ENCODE data around the gene PAK5. TPM values are rescaled to one million over a fixed set of nuclear protein-coding genes. Genes with fewer than 3 reads are reported as not detected.

PAK5 gene
- total RNA-seq, 1 experiment from 2014 or later, result not detected

DNA sequence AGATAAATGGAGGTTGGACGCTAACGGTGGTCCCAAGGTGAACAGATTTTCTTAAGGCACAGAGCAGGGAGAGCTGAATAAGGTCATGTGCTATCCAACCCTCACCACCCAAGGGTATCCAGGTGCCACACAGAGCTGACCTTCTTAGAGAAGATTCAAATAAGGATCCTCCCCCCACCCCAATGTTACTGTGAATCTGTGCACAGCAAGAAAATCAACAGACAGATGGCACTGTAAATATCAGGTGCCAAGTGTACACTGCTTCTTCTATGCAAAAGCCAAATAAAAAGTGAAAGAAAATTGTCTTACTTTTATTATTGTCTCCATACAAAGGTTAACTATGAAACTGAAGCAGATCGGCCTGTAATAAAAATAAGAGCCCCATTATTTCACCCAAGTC lies 96.9 kb downstream of the PAK5 start:
- Histone ChIP-seq H3K9me3 (ENCODE audit: control insufficient read depth, insufficient read depth, low read depth, low read length) (no peaks in the 10 kb centered on the region), H3K4me1 (ENCODE audit: control insufficient read depth, insufficient read depth, low read length) (no peaks in the 10 kb centered on the region), H3K36me3 (ENCODE audit: control insufficient read depth, insufficient read depth, low read length) (no peaks in the 10 kb centered on the region), H3K27me3 (ENCODE audit: control insufficient read depth, insufficient read depth, low read length) (no peaks in the 10 kb centered on the region), H3K4me3 (ENCODE audit: low read depth in 2 of 2, low read length in 2 of 2) (no peak overlapping the region), H3K27ac (ENCODE audit: low read length) (no peak overlapping the region)
- no peak for TF ChIP-seq TCF7L2 (IDR thresholded peaks at IDR 0.05; ENCODE audit: low read depth, low read length)
- TF ChIP-seq, protein P1, sequence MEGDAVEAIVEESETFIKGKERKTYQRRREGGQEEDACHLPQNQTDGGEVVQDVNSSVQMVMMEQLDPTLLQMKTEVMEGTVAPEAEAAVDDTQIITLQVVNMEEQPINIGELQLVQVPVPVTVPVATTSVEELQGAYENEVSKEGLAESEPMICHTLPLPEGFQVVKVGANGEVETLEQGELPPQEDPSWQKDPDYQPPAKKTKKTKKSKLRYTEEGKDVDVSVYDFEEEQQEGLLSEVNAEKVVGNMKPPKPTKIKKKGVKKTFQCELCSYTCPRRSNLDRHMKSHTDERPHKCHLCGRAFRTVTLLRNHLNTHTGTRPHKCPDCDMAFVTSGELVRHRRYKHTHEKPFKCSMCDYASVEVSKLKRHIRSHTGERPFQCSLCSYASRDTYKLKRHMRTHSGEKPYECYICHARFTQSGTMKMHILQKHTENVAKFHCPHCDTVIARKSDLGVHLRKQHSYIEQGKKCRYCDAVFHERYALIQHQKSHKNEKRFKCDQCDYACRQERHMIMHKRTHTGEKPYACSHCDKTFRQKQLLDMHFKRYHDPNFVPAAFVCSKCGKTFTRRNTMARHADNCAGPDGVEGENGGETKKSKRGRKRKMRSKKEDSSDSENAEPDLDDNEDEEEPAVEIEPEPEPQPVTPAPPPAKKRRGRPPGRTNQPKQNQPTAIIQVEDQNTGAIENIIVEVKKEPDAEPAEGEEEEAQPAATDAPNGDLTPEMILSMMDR (IDR thresholded peaks at IDR 0.05), result no peak
- TF ChIP-seq, protein P2, sequence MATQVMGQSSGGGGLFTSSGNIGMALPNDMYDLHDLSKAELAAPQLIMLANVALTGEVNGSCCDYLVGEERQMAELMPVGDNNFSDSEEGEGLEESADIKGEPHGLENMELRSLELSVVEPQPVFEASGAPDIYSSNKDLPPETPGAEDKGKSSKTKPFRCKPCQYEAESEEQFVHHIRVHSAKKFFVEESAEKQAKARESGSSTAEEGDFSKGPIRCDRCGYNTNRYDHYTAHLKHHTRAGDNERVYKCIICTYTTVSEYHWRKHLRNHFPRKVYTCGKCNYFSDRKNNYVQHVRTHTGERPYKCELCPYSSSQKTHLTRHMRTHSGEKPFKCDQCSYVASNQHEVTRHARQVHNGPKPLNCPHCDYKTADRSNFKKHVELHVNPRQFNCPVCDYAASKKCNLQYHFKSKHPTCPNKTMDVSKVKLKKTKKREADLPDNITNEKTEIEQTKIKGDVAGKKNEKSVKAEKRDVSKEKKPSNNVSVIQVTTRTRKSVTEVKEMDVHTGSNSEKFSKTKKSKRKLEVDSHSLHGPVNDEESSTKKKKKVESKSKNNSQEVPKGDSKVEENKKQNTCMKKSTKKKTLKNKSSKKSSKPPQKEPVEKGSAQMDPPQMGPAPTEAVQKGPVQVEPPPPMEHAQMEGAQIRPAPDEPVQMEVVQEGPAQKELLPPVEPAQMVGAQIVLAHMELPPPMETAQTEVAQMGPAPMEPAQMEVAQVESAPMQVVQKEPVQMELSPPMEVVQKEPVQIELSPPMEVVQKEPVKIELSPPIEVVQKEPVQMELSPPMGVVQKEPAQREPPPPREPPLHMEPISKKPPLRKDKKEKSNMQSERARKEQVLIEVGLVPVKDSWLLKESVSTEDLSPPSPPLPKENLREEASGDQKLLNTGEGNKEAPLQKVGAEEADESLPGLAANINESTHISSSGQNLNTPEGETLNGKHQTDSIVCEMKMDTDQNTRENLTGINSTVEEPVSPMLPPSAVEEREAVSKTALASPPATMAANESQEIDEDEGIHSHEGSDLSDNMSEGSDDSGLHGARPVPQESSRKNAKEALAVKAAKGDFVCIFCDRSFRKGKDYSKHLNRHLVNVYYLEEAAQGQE (IDR thresholded peaks at IDR 0.05; ENCODE audit: insufficient read depth in 1 of 2, low read depth in 2 of 2, low read length in 1 of 2), result no peak
- TF ChIP-seq POLR2AphosphoS5 (IDR thresholded peaks at IDR 0.05; ENCODE audit: low read depth, low read length), result no peak
- no peak for TF ChIP-seq SIN3A (IDR thresholded peaks at IDR 0.05; ENCODE audit: borderline replicate concordance, insufficient read depth, low read depth, low read length)
- ATAC-seq (no peak), DNase-seq (ENCODE audit: low read depth, low spot score) (no peak)
- ChIA-PET POLR2A (no interaction called here), CTCF (no interaction called here)
- no TSS peak for BruUV-seq (replicated peaks)
- in situ Hi-C loops (cut with HindIII; ENCODE audit: low pct_unique_long_range_greater_than_20kb, low sequenced_read_pairs), result no loop called here
- intact Hi-C loops (cut with micrococcal nuclease; ENCODE audit: unreplicated experiment), result no loop called here

DNA sequence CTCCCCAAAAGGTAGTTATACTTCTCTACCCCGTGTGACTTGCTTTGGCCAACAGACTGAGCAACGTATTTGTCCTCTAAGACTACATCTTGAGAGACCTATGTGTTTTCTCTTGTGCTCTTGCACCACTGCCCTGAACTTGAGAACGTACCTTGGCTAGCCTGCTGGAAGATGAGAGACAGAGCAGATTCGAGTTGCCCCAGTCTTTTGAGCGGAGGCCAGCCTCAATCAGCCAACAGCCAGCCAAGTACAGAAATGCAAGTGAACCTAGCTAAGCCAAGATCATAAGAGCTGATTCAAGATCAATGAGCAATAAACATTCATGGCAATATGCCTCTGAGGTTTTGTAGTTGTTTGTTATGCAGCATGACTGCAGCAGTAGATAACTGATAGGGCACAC lies 98.4 kb downstream of the PAK5 start:
- ChIA-PET CTCF (no interaction called here), POLR2A (no interaction called here)
- DNase-seq (ENCODE audit: low read depth, low spot score), result no peak
- intact Hi-C loops (cut with micrococcal nuclease; ENCODE audit: unreplicated experiment), result no loop called here
- in situ Hi-C loops (cut with HindIII; ENCODE audit: low pct_unique_long_range_greater_than_20kb, low sequenced_read_pairs), result no loop called here
- Histone ChIP-seq H3K4me3 (ENCODE audit: low read depth in 2 of 2, low read length in 2 of 2) (no peak overlapping the region), H3K4me1 (ENCODE audit: control insufficient read depth, insufficient read depth, low read length) (no peaks in the 10 kb centered on the region), H3K27me3 (ENCODE audit: control insufficient read depth, insufficient read depth, low read length) (no peaks in the 10 kb centered on the region), H3K27ac (ENCODE audit: low read length) (no peak overlapping the region), H3K9me3 (ENCODE audit: control insufficient read depth, insufficient read depth, low read depth, low read length) (no peaks in the 10 kb centered on the region), H3K36me3 (ENCODE audit: control insufficient read depth, insufficient read depth, low read length) (no peaks in the 10 kb centered on the region)
- TF ChIP-seq SIN3A (IDR thresholded peaks at IDR 0.05; ENCODE audit: borderline replicate concordance, insufficient read depth, low read depth, low read length) (no peak), POLR2AphosphoS5 (IDR thresholded peaks at IDR 0.05; ENCODE audit: low read depth, low read length) (no peak), TCF7L2 (IDR thresholded peaks at IDR 0.05; ENCODE audit: low read depth, low read length) (no peak)
- TF ChIP-seq, protein P2 (IDR thresholded peaks at IDR 0.05; ENCODE audit: insufficient read depth in 1 of 2, low read depth in 2 of 2, low read length in 1 of 2), result no peak
- TF ChIP-seq, protein P1 (IDR thresholded peaks at IDR 0.05), result no peak
- no peak for ATAC-seq
- no TSS peak for BruUV-seq (replicated peaks)

Data from Panc1 (cell line).